SU-DHL-6 (cell line): ENCODE data around the gene FIBCD1.

ENCODE experiments used
- EZH2phosphoT487 ChIP-seq: fragments of 200-600 bp; sonication (generic), shearing (Covaris generic); conservative IDR thresholded peaks from 2 replicates; pipeline ENCODE4 v1.6.1; 2018; ENCODE audit warnings: mild to moderate bottlenecking, antibody characterized with exemption, low read length, moderate library complexity, mixed read lengths
- TF ChIP-seq, protein P1 (sequence below): fragments of 200-600 bp; sonication (generic); IDR thresholded peaks from one replicate; pipeline ENCODE4 v1.5.1; 2017; ENCODE audit warnings: antibody characterized with exemption, mild to moderate bottlenecking, low read length, moderate library complexity; ENCODE audit not compliant: insufficient read depth, poor library complexity, severe bottlenecking

- TF ChIP-seq, protein P1, sequence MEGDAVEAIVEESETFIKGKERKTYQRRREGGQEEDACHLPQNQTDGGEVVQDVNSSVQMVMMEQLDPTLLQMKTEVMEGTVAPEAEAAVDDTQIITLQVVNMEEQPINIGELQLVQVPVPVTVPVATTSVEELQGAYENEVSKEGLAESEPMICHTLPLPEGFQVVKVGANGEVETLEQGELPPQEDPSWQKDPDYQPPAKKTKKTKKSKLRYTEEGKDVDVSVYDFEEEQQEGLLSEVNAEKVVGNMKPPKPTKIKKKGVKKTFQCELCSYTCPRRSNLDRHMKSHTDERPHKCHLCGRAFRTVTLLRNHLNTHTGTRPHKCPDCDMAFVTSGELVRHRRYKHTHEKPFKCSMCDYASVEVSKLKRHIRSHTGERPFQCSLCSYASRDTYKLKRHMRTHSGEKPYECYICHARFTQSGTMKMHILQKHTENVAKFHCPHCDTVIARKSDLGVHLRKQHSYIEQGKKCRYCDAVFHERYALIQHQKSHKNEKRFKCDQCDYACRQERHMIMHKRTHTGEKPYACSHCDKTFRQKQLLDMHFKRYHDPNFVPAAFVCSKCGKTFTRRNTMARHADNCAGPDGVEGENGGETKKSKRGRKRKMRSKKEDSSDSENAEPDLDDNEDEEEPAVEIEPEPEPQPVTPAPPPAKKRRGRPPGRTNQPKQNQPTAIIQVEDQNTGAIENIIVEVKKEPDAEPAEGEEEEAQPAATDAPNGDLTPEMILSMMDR, result no peak
- no peak for TF ChIP-seq EZH2phosphoT487
These were observed 39.8 kb downstream of the FIBCD1 start for GRCh38 chr9:130899051-130899748.
